HFF-Myc (cell line): ENCODE data around the gene NUDT1.

Source experiments
- DNase-seq: peaks from one replicate; pipeline ENCODE4 v3.0.0-alpha.2; 2011; ENCODE audit warnings: low read depth; ENCODE audit errors: extremely low read depth
- H3K4me3 ChIP-seq: replicated peaks from 2 replicates; pipeline ENCODE4 v1.5.1; 2011; ENCODE audit warnings: low read depth, mild to moderate bottlenecking, control low read depth, low read length
- CTCF ChIP-seq: IDR thresholded peaks from 2 replicates; pipeline ENCODE4 v1.5.1; 2012; ENCODE audit warnings: mild to moderate bottlenecking, low read depth, low read length, control low read depth; ENCODE audit errors: missing control alignments

Gene NUDT1

GRCh38 chr7:2228921-2229320 is 13.1 kb upstream of the NUDT1 start:
- H3K4me3 ChIP-seq = no peak overlapping the region
- no peak for DNase-seq
- no peak for TF ChIP-seq CTCF

- TF ChIP-seq CTCF = no peak
- DNase-seq = no peak
- no peak overlapping the region for H3K4me3 ChIP-seq
Measured at GRCh38 chr7:2229467-2229866, 12.6 kb upstream of the NUDT1 start.

GRCh38 chr7:2230226-2230625 is 11.8 kb upstream of the NUDT1 start:
- H3K4me3 ChIP-seq = no peak overlapping the region
- TF ChIP-seq CTCF = no peak
- no peak for DNase-seq

GRCh38 chr7:2230882-2231281 is 11.1 kb upstream of the NUDT1 start:
- no peak for TF ChIP-seq CTCF
- DNase-seq = no peak
- H3K4me3 ChIP-seq = 0 out of 2 replicates have a peak overlapping the region, but pooled peaks have one; percentile 83

GRCh38 chr7:2231992-2232765 is 9.8 kb upstream of the NUDT1 start:
- peak overlapping the region; percentile 83 for H3K4me3 ChIP-seq
- no peak for DNase-seq
- no peak for TF ChIP-seq CTCF

- TF ChIP-seq CTCF = no peak
- peak within 1 kb of the TSS; percentile 83 for H3K4me3 ChIP-seq
- peak; percentile 64 for DNase-seq
Measured at GRCh38 chr7:2232766-2233520, 9.1 kb upstream of the NUDT1 start, which contains the start of gene MAD1L1. Gene MAD1L1 (minus strand): TSS chr7:2232945. CDS start chr7:2230133, 2,812 bp downstream.
